ENCODE results near the gene CXorf49. TPM values are rescaled to one million over a fixed set of nuclear protein-coding genes. Genes with fewer than 3 reads are reported as not detected.
"Not testable (repeated sequence)": the region's sequence is repeated elsewhere in the genome, so short reads cannot be mapped to it uniquely, and the experiment has no call there.

The CXorf49 gene
- total RNA-seq (not detected), polyA plus RNA-seq (ENCODE audit: insufficient read length in 6 of 6) (under 1 TPM in 1 of 6 donors, not detected in 5; 0.43 TPM)
- long read RNA-seq, donor 1, result 0 reads
- long read RNA-seq, donor 2, result 0 reads
- long read RNA-seq, donor 3, result 0 reads
- long read RNA-seq, donor 4, result 0 reads
- long read RNA-seq, donor 5, partial matches to known transcripts, result 0 of 1 reads
- long read RNA-seq, donor 5, other reads (novel, unspliced or antisense), result 0 of 1 reads
- long read RNA-seq, donor 6, result 0 reads
- long read RNA-seq, donor 7, result 0 reads
- long read RNA-seq, donor 8, result 0 reads
- long read RNA-seq, donor 9, result 0 reads
- long read RNA-seq, donor 10, partial matches to known transcripts, result 0 of 1 reads
- long read RNA-seq, donor 10, other reads (novel, unspliced or antisense), result 0 of 1 reads
- long read RNA-seq, donor 11, partial matches to known transcripts, result 553 of 623 reads
- long read RNA-seq, donor 11, other reads (novel, unspliced or antisense), result 70 of 623 reads
- long read RNA-seq, donor 12, result 0 reads

DNA sequence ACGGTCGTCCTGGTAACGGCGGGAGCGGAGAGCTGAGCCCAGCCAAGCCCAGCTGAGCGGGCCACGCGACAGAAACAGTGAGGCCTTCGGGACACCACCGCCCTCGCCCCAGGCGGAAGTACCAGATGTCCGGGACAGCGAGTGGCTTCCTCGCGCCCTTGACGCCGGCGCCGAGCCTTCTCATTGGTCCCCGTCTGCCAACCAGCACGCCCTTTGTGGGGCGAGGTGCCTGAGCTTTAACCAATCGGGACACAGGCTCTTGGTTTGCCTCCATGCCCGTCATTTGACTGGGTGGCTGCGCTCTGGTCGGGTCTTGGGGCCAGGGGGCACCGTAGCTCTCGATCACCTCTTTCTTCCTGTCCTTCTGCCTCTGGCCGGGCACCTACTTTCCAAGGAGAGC, at the start of gene CXorf49:
TSS of gene CXorf49 (minus strand) at position 101 of the 400 bp plus-strand sequence. CDS start 134 bp downstream, outside the sequence.
- H3K27ac ChIP-seq; H3K36me3 ChIP-seq; H3K4me3 ChIP-seq; ATAC-seq; H3K27me3 ChIP-seq; H3K9me3 ChIP-seq; intact Hi-C loops (cut with DNase I); H3K4me1 ChIP-seq; DNase-seq: not testable (repeated sequence)

DNA sequence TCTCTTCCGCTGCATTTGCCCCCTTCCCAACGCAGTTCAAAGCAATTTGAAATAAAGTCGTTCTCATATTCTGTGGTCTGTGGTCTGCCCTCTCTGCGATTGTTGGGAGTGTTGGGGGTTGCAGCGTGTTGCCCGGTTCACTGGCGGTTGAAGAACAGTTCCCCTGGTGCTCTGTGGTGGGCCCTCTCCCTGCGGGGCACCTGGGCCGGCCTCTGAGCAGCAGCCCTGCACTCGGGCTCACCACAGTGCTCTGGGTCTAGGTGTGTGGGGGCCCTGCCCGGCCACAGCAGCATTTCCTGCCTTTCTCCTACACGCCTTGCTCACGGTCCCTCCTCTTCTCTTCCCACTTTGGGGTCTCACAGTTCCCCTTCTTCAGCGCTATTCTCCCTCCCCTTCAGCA, 49.0 kb upstream of the CXorf49 start:
- ATAC-seq; intact Hi-C loops (cut with DNase I): not testable (repeated sequence)

GRCh38 chrX:71765613-71766012, 47.5 kb upstream of the CXorf49 start:
- H3K27ac ChIP-seq; H3K36me3 ChIP-seq; H3K4me3 ChIP-seq; H3K9me3 ChIP-seq; H3K27me3 ChIP-seq; DNase-seq; H3K4me1 ChIP-seq; intact Hi-C loops (cut with DNase I): not testable (repeated sequence)
- peak; percentile 18 for ATAC-seq

More for the DNA sequence above, 49.0 kb upstream of the CXorf49 start:
- not testable (repeated sequence) for H3K4me1 ChIP-seq, H3K36me3 ChIP-seq, H3K4me3 ChIP-seq, H3K27ac ChIP-seq, H3K27me3 ChIP-seq, H3K9me3 ChIP-seq, DNase-seq

DNA sequence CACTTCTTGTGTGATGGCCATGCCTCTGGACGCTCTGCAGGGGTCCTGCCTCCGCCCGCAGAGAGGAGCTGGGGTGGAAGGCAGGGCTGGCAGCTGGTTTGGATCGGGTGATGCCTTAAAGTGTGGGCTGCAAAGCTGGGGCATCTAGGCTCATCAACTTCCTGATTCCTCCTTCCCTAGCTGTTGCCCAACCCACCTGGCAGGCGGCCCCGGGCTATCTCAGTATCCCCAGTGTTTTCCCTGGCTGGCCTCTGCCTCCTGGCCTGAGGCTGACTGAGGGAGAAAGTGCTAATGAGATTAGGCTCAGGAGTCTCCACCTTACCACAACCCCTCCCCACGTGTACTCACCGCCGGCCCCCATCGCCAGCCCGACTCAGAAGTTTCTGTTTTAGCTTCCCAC, 46.7 kb upstream of the CXorf49 start:
- H3K9me3 ChIP-seq; H3K27me3 ChIP-seq; ATAC-seq; H3K4me1 ChIP-seq; H3K27ac ChIP-seq; H3K36me3 ChIP-seq; intact Hi-C loops (cut with DNase I); DNase-seq; H3K4me3 ChIP-seq: not testable (repeated sequence)

DNA sequence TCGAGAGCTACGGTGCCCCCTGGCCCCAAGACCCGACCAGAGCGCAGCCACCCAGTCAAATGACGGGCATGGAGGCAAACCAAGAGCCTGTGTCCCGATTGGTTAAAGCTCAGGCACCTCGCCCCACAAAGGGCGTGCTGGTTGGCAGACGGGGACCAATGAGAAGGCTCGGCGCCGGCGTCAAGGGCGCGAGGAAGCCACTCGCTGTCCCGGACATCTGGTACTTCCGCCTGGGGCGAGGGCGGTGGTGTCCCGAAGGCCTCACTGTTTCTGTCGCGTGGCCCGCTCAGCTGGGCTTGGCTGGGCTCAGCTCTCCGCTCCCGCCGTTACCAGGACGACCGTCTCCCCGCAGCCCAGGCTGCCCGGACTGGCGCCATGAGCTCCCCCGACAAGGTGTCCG, 45.0 kb upstream of the CXorf49 start, which contains the start of gene CXorf49B:
TSS of gene CXorf49B (plus strand) at position 301 of the 400 bp plus-strand sequence. CDS start at position 376, 75 bp downstream.
- H3K4me3 ChIP-seq; intact Hi-C loops (cut with DNase I); H3K9me3 ChIP-seq; H3K36me3 ChIP-seq; DNase-seq; H3K27me3 ChIP-seq; H3K4me1 ChIP-seq; ATAC-seq; H3K27ac ChIP-seq: not testable (repeated sequence)

- H3K9me3 ChIP-seq; H3K27me3 ChIP-seq; H3K4me3 ChIP-seq; H3K4me1 ChIP-seq; H3K36me3 ChIP-seq; H3K27ac ChIP-seq; DNase-seq; intact Hi-C loops (cut with DNase I): not testable (repeated sequence)
- ATAC-seq, result peak; percentile 19
These were observed 42.7 kb upstream of the CXorf49 start for GRCh38 chrX:71760688-71761281.

DNA sequence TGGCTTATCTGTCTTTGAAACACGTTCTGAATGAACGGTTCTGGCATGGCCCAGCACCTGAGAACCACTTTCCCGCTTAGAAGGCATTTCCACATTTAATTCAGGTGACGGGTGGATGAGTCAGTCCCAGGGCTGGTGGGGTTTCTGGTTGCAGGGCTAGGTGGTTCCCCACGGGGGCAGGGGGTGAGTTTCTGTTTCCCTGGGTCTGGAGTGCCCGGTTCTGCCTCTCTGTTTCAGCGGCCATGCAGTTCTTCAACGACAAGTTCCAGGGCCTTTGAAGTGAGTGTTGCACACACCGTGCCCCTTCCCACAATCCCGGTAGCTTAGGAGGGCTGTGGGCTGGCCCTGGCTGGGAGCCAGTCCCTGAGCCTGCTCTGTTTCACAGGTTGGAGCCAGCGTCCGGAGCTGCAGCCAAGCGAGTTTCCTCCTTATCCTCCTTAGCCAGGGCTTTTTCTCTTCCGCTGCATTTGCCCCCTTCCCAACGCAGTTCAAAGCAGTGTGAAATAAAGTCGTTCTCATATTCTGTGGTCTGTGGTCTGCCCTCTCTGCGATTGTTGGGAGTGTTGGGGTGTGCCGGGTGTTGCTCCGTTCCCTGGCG, 2.3 kb upstream of the CXorf49 start:
- peak; percentile 24 for ATAC-seq

DNA sequence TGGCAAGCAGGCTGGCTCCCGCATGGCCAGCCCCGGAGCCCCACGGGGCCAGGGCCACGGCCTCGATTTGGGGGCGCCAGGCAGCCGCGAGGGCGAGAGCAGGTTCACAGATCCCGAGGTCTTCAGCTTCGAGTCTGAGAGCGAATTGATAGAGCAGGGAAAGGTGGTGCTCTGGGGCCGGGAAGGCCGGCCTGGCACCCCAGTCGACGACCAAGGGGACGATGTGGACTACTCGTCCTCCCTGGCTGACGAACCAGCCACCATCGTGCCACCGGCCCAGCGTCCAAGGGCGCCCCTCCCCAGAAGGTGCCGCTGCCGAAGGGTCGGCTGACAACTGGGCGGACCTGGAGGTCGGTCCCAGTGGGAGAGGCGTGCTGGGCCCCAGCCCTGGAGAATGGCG, 1.1 kb upstream of the CXorf49 start:
- intact Hi-C loops (cut with DNase I); H3K27ac ChIP-seq; H3K9me3 ChIP-seq: not testable (repeated sequence)

More for the DNA sequence above, 2.3 kb upstream of the CXorf49 start:
- H3K27ac ChIP-seq; H3K27me3 ChIP-seq; DNase-seq; H3K9me3 ChIP-seq; H3K4me3 ChIP-seq; intact Hi-C loops (cut with DNase I); H3K4me1 ChIP-seq; H3K36me3 ChIP-seq: not testable (repeated sequence)

GRCh38 chrX:71716323-71716722, 1.8 kb downstream of the CXorf49 start:
- intact Hi-C loops (cut with DNase I); H3K36me3 ChIP-seq; H3K9me3 ChIP-seq; H3K4me1 ChIP-seq; H3K27ac ChIP-seq; DNase-seq; H3K4me3 ChIP-seq; ATAC-seq; H3K27me3 ChIP-seq: not testable (repeated sequence)

More for the DNA sequence above, 1.1 kb upstream of the CXorf49 start:
- not testable (repeated sequence) for H3K4me3 ChIP-seq, ATAC-seq, H3K27me3 ChIP-seq, H3K36me3 ChIP-seq, H3K4me1 ChIP-seq
- DNase-seq, result peak in 1 of 4 donors; percentile 23

DNA sequence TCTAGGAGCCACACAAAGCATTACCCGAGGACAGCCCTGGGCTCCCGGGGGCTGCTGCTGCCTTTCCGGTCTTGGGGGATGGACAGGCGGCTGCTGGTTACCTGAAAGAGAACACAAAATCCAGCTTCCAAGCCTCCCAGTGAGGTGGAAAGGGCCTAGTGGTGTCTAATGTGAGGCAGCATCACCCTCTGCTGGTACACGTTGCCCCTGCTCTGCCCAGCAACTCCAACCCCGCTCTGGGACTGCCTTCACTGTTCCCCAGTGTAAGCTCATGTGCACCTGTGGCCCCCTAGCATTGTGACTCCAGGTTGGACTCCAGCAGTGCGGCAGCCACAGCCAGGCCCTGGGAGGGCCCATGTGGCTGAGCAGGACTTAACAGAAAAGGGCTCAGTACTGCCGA, 2.5 kb downstream of the CXorf49 start:
- H3K36me3 ChIP-seq; H3K9me3 ChIP-seq; H3K4me1 ChIP-seq; H3K4me3 ChIP-seq; H3K27me3 ChIP-seq; DNase-seq; H3K27ac ChIP-seq; intact Hi-C loops (cut with DNase I): not testable (repeated sequence)
- peak; percentile 30 for ATAC-seq

DNA sequence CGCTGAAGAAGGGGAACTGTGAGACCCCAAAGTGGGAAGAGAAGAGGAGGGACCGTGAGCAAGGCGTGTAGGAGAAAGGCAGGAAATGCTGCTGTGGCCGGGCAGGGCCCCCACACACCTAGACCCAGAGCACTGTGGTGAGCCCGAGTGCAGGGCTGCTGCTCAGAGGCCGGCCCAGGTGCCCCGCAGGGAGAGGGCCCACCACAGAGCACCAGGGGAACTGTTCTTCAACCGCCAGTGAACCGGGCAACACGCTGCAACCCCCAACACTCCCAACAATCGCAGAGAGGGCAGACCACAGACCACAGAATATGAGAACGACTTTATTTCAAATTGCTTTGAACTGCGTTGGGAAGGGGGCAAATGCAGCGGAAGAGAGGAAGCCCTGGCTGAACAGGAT, 4.0 kb downstream of the CXorf49 start:
- H3K36me3 ChIP-seq; ATAC-seq; H3K9me3 ChIP-seq; DNase-seq; H3K27ac ChIP-seq; H3K4me1 ChIP-seq; intact Hi-C loops (cut with DNase I); H3K27me3 ChIP-seq; H3K4me3 ChIP-seq: not testable (repeated sequence)

GRCh38 chrX:71702853-71703252, 15.2 kb downstream of the CXorf49 start:
- H3K27ac ChIP-seq; H3K27me3 ChIP-seq; DNase-seq; H3K4me3 ChIP-seq; H3K4me1 ChIP-seq; H3K9me3 ChIP-seq; intact Hi-C loops (cut with DNase I); H3K36me3 ChIP-seq: not testable (repeated sequence)
- peak; percentile 47 for ATAC-seq

GRCh38 chrX:71699023-71699344, 19.1 kb downstream of the CXorf49 start:
- H3K9me3 ChIP-seq; H3K36me3 ChIP-seq; H3K27me3 ChIP-seq; H3K4me3 ChIP-seq; DNase-seq; H3K27ac ChIP-seq; intact Hi-C loops (cut with DNase I); H3K4me1 ChIP-seq: not testable (repeated sequence)
- peak; percentile 63 for ATAC-seq
